Mesodermal cell (in vitro differentiated cells): ENCODE measurements around the gene MPRIP. TPM values are rescaled to one million over a fixed set of nuclear protein-coding genes. Genes with fewer than 3 reads are reported as not detected.
"Not testable (repeated sequence)": the region's sequence is repeated elsewhere in the genome, so short reads cannot be mapped to it uniquely, and the experiment has no call there.

Source experiments
- H3K27ac ChIP-seq: 2 replicates; pipeline ENCODE4 v1.7.0; 2013; ENCODE audit warnings: mild to moderate bottlenecking, low read depth, low read length, moderate library complexity; ENCODE audit not compliant: severe bottlenecking
- H3K36me3 ChIP-seq: 2 replicates; pipeline ENCODE4 v1.7.1; 2013; ENCODE audit warnings: mild to moderate bottlenecking, low read length, moderate library complexity; ENCODE audit not compliant: control insufficient read depth, insufficient read depth
- H3K4me1 ChIP-seq: one replicate; pipeline ENCODE4 v1.7.1; 2013; ENCODE audit warnings: mild to moderate bottlenecking, low read length; ENCODE audit not compliant: insufficient read depth, control insufficient read depth, poor library complexity, severe bottlenecking
- H3K4me3 ChIP-seq: 2 replicates; pipeline ENCODE4 v1.7.0; 2013; ENCODE audit warnings: low read length, control low read depth, mild to moderate bottlenecking; ENCODE audit not compliant: insufficient read depth, poor library complexity, severe bottlenecking; ENCODE audit errors: extremely low read depth
- H3K9me3 ChIP-seq: 2 replicates; pipeline ENCODE4 v1.7.1; 2013; ENCODE audit warnings: mild to moderate bottlenecking, low read length, moderate library complexity; ENCODE audit not compliant: control insufficient read depth
- WGBS, 2 experiments: methylation state at CpG; one replicate each; pipeline ENCODE4 v1.1.5; 2013; ENCODE audit warnings: missing lambda C conversion rate in 2 of 2; ENCODE audit not compliant: insufficient coverage in 2 of 2; 5-methylcytosine and 5-hydroxymethylcytosine counted together
- polyA plus RNA-seq, 2 experiments: library from polyadenylated mRNA; stranded (reverse); fragments of 50-300 nt; gene quantifications; one replicate each; pipeline ENCODE4 v1.2.3, GENCODE V29; 2013

MPRIP gene
- polyA plus RNA-seq (2013, experiment 1 of 2) = 152 TPM
- 137 TPM for polyA plus RNA-seq (2013, experiment 2 of 2)

- H3K4me1 ChIP-seq = peaks cover 24% of the 10 kb centered on the region
- H3K27ac ChIP-seq = peak within 1 kb of the TSS; percentile 85
- peak within 1 kb of the TSS; percentile 63 for H3K4me3 ChIP-seq
- WGBS, 2 experiments = 0% methylated on average over 8 to 38 of the region's 67 CpGs
- H3K9me3 ChIP-seq = no peaks in the 10 kb centered on the region
- H3K36me3 ChIP-seq = peaks cover 5% of the 10 kb centered on the region
Observed at GRCh38 chr17:17042384-17042736, at the start of gene MPRIP. Gene MPRIP, plus strand, starts transcription at chr17:17042457. Its CDS starts 392 bp downstream, at chr17:17042849.

GRCh38 chr17:16994631-16995030, 47.6 kb upstream of the MPRIP start:
- Histone ChIP-seq H3K27ac (no peak overlapping the region), H3K9me3 (no peaks in the 10 kb centered on the region), H3K36me3 (no peaks in the 10 kb centered on the region), H3K4me3 (no peak overlapping the region), H3K4me1 (peaks cover 7% of the 10 kb centered on the region)
- 100% methylated on average over 1 of the region's 2 CpGs for WGBS, 2 experiments

GRCh38 chr17:16995930-16996329, 46.3 kb upstream of the MPRIP start:
- 92 to 94% methylated on average over 5 to 6 of the region's 7 CpGs for WGBS, 2 experiments
- Histone ChIP-seq H3K4me3 (no peak overlapping the region), H3K9me3 (no peaks in the 10 kb centered on the region), H3K27ac (no peak overlapping the region), H3K4me1 (no peaks in the 10 kb centered on the region), H3K36me3 (no peaks in the 10 kb centered on the region)

- WGBS, 2 experiments = 60 to 80% methylated on average over 1 to 2 of the region's 11 CpGs
- H3K4me1 ChIP-seq, H3K9me3 ChIP-seq, H3K27ac ChIP-seq, H3K36me3 ChIP-seq, H3K4me3 ChIP-seq: not testable (repeated sequence)
Observed at GRCh38 chr17:16996726-16997125, 45.5 kb upstream of the MPRIP start.

- H3K4me1 ChIP-seq = no peaks in the 10 kb centered on the region
- no peak overlapping the region for H3K4me3 ChIP-seq
- H3K27ac ChIP-seq = no peak overlapping the region
- no peaks in the 10 kb centered on the region for H3K36me3 ChIP-seq
- H3K9me3 ChIP-seq = no peaks in the 10 kb centered on the region
- WGBS, 2 experiments = 89 to 98% methylated on average over 12 to 13 of the region's 14 CpGs
Observed at GRCh38 chr17:16997514-16998429, 44.5 kb upstream of the MPRIP start.

GRCh38 chr17:16999931-17000625, 42.2 kb upstream of the MPRIP start:
- no peak overlapping the region for H3K4me3 ChIP-seq
- no peaks in the 10 kb centered on the region for H3K9me3 ChIP-seq
- WGBS, 2 experiments = 60 to 100% methylated on average over 1 to 3 of the region's 7 CpGs
- H3K4me1 ChIP-seq = no peaks in the 10 kb centered on the region
- no peaks in the 10 kb centered on the region for H3K36me3 ChIP-seq
- H3K27ac ChIP-seq = no peak overlapping the region

GRCh38 chr17:17001076-17001777, 41.0 kb upstream of the MPRIP start:
- Histone ChIP-seq H3K4me3 (no peak overlapping the region), H3K4me1 (no peaks in the 10 kb centered on the region), H3K27ac (no peak overlapping the region), H3K9me3 (no peaks in the 10 kb centered on the region), H3K36me3 (no peaks in the 10 kb centered on the region)
- WGBS, 2 experiments = 79 to 85% methylated on average over 5 of the region's 9 CpGs

GRCh38 chr17:17001874-17002520, 40.3 kb upstream of the MPRIP start:
- Histone ChIP-seq H3K4me3 (no peak overlapping the region), H3K27ac (no peak overlapping the region), H3K4me1 (no peaks in the 10 kb centered on the region), H3K9me3 (no peaks in the 10 kb centered on the region), H3K36me3 (no peaks in the 10 kb centered on the region)
- 36 to 44% methylated on average over 12 to 22 of the region's 22 CpGs for WGBS, 2 experiments

GRCh38 chr17:17002731-17003715, 39.2 kb upstream of the MPRIP start:
- H3K4me1 ChIP-seq, H3K9me3 ChIP-seq: not testable (repeated sequence)
- 81 to 95% methylated on average over 14 to 15 of the region's 20 CpGs for WGBS, 2 experiments

More at GRCh38 chr17:17002731-17003715, 39.2 kb upstream of the MPRIP start:
- not testable (repeated sequence) for H3K36me3 ChIP-seq, H3K4me3 ChIP-seq, H3K27ac ChIP-seq
